Epithelial cell of prostate (primary cell): Measurements from ENCODE around the gene KLK1.
"Not testable (repeated sequence)": the region's sequence is repeated elsewhere in the genome, so short reads cannot be mapped to it uniquely, and the experiment has no call there.

Source experiments
- DNase-seq: peaks from one replicate; pipeline ENCODE4 v3.0.0-alpha.2; 2011; ENCODE audit warnings: low read depth, low spot score
- H3K27ac ChIP-seq: fragments of 450-650 bp; 2 replicates; pipeline ENCODE4 v1.5.1; 2017; ENCODE audit warnings: mild to moderate bottlenecking

KLK1 gene

DNA sequence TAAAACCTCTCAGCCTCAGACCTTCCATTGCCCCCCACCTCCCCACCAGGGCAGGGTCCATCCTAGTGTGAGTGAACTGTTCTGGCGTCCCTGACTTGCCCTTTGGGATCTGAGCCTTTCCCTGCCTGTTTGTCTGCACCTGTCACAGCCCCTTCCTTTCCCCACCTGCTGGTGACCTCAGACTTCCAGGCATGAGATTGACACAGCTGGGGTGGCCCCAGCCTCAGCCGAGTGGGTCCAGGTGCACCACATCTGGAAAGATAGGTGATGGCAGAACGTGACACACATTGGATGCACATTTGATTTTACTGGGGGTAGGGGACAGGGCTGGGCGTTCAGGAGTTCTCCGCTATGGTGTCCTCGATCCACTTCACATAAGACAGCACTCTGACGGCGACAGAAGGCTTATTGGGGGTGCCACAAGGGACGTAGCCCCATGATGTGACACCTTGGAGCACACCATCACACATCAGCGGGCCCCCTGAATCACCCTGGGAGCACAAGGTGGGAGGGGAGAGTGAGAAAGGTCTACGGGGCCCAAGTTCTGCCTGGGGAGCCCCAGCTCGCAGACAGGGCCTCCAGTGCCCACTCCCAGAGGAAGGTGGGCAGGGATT is 4.6 kb downstream of the KLK1 start:
- H3K27ac ChIP-seq: no peak overlapping the region
- no peak for DNase-seq

DNA sequence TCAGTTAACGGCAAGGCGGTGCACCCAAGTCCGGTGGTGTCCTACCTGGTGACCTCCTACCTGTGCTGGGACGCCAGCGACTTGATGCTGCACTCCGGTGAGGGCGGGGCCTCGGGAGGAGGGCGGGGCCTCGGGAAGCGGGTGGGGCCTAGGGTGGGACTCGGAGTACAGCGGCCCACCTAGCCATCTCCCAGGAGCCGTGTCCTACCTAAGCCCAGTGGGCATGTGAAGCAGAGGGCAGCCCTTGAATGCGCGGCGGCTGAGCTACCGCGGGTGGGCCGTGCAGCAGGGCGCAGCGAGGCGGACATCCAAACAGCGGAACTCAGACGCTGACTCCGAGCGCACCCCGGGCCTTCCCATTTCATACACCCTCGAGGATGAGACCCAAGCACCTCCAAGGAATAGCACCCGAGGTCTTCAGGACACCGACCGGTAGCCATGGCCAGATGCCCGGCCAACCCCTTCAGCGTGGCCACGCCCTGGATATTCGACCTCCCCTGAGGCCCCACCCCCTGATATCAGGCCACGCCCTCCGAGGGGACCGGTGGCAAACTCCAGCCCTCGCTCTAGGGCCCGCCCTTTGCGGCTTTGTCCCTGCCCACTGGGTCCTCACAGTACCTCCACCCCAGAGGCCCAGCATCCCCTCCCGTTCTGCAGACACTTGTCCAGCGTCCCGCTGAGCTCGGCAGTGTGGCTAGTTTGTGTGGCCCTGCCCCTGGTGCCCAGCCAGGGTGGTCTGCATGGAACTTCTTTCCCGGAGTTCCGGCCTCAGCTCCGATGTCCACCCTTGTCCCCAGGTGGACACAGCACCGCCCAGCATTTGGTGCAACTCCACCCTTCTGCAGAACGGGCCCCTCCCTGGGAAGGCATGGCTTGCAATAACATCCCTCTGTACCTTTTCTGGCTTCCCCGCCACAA is 5.4 kb downstream of the KLK1 start:
- no peak for DNase-seq

DNA sequence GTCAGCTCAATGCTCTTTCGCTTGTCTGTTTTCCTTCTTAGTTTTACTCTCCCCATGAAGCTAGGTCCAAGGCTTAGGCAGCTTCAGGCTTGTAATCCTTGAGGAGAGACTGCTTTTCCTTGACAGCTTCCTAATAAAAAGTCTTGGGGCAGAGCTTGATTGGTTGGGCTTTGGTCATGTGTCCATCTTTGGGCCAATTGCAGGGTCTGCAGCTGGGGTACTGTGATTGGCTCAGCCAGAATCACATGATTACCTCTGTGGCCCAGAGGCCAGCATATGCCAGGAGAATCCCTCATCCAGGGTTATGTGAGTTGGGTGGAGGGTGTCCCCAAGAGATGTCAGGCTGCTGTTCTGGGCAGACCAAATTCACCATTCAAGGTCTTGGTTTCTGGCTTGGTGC is 8.1 kb downstream of the KLK1 start:
- H3K27ac ChIP-seq: no peak overlapping the region
- no peak for DNase-seq

More for the DNA sequence above, 5.4 kb downstream of the KLK1 start:
- no peak overlapping the region for H3K27ac ChIP-seq

DNA sequence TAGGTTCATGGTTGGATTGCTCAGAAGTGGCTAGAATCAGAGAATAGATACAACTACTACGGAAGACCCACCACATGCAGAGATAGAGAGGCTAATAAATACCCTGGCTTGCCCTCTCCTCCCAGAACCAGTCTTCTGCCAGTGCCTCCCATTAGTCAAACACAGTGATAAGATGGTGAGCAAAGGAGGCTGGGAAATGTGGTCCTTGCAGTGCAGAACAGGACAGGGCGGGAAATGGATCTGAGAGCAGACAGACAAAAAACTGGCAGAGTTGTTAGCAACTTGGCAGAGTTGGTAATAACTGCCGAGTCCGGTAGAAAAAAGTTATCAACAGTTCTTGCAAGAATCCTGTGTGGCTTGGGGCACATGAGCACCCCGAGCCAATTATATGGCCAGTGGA is 8.7 kb downstream of the KLK1 start:
- DNase-seq: no peak
- no peak overlapping the region for H3K27ac ChIP-seq

DNA sequence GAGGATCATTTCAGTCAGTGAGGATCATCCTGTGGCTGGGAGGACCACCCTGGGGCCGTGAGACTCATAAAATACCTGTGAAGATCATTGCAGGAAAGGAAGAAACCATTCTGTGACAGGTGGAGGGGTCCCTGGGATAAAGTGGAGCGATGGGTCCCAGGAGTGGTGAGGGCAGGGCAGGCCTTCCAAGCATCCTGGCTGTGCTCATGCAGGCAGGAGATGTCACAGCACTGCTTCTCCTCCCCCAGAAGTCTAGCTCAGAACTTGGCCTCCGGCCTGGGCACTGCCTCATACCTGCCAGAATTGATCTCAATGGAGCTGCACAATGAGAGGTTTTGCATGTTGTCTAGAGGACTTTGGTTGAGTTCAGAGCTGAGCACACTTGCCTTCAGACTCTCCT is 11.1 kb downstream of the KLK1 start:
- no peak for DNase-seq
- H3K27ac ChIP-seq: no peak overlapping the region

DNA sequence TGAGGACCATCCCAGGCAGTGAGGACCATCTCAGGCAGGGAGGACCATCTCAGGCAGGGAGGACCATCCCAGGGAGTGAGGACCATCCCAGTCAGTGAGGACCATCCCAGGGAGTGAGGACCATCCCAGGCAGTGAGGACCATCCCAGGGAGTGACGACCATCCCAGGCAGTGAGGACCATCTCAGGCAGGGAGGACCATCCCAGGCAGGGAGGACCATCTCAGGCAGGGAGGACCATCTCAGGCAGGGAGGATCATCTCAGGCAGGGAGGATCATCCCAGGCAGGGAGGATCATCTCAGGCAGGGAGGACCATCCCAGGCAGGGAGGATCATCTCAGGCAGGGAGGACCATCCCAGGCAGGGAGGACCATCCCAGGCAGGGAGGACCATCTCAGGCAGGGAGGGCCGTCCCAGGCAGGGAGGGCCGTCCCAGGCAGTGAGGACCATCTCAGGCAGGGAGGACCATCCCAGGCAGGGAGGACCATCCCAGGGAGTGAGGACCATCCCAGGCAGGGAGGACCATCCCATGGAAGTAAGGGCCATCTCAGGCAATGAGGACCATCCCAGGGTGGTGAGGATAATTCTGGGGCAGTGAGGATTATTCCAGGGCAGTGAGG is 11.9 kb downstream of the KLK1 start:
- DNase-seq, H3K27ac ChIP-seq: not testable (repeated sequence)

DNA sequence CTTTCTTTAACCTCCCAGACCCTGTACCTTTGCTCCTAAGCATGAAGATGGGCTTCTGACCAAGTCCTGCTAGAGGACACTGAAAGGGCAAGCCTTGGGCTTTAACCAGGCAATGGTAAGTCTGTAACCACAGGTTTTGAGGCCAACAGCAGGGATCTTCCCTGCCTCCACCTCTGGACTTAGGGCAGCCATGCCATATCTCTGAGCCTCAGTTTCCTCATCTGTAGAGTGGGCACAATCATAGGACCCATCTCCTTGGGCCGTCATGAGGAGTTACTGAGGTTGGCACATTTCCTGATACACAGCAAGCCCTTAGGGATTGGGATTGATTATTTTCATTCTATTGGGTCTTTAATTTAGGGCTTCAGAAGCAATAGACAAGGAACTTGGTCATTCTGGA is 14.7 kb downstream of the KLK1 start:
- no peak overlapping the region for H3K27ac ChIP-seq
- DNase-seq: no peak

DNA sequence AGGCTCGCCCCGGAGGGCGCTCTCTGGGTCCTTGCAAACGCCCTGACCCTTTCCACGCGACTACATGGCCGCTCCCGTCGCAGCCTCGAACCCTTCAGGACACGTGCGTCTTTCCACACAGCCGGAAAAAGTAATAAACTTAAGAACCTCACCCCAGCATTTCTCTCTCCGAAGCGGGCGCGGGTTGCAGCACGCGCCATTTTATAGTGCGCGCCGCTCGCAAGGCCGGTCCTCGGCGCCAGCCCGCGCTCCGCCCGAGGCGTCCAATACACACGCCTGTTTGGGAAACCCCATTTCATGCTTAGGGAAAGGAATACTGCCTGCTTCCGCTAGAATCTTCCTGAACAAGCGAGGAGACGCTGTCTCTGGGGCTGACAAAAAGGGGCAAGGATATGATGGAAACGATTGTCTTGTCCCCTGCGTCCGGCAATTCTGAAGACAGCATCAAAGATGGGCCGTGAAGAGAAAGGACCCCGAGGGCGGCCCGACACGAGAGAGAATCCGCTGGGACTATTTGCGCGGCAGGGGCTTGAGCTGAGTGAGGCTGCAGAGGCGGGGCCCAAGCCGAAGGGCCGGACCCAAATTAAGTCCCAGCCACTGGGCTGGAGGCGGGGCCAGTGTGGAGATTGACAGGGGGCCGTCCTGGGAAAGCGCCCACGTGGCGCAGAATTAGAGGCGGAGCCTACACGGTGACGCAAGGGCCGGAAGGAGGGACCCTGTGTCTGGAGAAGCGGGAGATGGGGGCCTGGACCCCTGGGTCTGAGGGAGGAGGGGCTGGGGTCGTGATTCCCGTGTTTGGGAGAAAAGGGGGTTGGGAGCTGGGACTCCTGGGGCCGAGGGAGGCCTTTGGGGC is 18.9 kb downstream of the KLK1 start:
- peak overlapping the region; percentile 94 for H3K27ac ChIP-seq
- peak; percentile 93 for DNase-seq

DNA sequence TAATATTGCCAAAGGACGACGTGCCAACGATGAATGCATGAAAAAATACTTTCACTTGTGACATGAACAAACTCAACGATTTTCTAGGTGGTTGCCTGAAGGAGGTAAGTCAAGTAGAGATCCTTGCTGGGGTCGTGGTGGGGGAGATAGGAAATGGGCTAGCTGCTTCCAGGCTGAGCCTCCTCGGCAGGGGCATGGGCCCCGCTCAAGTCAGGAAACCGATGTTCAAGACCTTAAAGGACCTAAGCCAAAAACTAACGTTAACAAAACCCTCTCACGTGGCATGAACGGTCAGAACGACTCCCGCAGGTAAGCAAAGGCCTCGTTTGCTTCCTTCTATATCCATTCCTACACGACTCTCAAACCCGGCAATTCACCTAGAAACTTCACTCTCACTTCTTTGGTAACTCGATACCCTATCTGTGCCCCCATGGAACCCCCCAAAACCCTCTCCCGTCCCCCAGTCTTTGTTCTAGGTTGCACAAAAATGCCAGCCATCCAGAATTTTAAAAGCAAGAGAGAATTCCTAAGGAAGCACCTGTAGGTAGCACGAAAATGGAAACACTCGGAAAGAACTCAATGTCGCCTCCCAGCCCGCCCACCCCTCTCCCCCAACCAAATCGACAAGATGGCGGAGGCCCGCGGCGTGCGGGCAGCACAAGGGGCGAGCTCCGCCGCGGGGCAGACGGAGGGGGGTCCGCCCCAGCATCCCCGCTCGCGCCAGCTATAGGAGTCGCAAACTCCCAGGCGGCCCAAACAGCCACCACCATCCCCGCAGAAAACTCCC is 19.8 kb downstream of the KLK1 start:
- H3K27ac ChIP-seq: peak overlapping the region; percentile 94
- no peak for DNase-seq

DNA sequence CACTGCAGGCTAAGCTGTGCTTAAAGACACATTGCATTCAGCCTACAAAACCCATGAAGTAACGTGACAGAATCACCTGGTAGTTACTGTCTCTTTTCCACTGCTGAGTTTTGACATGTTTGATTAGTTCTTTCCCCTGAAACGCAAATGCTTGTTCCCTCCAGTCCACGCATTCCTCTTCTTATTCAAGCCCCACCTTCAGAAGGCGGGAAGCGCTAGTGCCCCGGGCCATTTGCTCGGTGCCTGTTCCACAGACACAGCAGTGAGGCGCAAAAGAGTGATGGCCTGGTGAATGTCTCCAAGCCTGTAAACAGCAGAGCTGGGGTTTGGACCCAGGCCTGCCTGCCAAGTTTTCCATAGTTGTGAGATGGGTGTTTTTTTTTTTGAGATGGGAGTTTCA is 22.5 kb downstream of the KLK1 start:
- H3K27ac ChIP-seq: no peak overlapping the region
- DNase-seq: no peak

DNA sequence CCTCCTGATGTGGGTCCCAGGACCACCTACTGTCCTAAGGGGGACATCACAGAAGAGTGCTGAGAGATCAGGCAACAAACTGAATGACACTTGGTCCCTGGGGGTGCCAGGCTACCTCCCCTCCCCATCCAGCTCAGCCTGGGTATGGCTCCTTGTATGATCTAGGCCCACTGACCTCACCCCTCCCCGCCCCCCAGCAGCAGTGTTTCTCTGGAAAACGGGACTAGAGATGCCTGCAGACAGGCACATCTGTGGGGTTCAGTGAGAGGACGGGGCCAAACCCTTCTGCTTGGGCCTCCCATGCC is 24.1 kb downstream of the KLK1 start:
- no peak overlapping the region for H3K27ac ChIP-seq
- DNase-seq: no peak

DNA sequence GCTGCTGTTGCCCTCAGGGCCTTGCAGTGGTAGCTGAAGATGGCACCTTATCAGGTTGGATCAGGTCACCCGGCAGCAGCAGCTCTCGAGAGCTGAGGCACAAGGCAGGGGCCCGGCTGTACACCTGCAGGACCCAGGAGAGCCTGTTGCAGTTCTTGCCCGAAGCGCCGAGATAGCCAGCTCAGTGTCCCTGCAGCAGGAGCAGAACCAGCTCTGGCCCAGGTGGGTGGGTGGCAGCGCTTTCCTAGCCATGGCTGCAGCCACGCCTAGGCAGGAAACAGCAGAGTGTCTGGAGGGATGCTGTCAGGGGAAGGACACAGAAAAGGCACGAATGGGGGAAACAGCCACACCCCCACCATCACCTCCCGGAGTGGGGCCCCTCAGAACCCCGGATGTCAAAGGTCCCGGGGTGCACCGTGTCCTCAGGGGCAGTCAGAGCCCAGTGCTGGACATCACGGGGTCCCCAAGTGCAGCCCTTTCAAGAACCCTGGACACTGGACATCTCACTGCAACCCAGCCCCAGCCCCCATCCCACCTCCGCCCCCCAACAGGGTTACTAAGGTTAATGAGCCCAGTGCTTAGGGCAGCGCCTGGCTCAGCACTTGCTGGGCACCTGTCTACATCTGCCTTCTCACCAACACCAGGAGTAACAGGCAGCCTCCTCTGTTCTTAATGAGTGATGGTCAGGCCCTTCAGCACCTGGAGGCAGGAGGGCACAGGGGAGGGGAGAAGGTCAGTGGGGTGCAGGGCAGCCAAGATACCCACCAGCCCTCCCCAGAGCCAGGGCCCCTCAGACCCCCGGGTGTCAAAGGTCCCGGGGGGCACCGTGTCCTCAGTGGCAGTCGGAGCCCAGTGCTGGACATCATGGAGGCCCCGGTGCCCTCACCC is 24.7 kb downstream of the KLK1 start:
- DNase-seq: no peak
- no peak overlapping the region for H3K27ac ChIP-seq

DNA sequence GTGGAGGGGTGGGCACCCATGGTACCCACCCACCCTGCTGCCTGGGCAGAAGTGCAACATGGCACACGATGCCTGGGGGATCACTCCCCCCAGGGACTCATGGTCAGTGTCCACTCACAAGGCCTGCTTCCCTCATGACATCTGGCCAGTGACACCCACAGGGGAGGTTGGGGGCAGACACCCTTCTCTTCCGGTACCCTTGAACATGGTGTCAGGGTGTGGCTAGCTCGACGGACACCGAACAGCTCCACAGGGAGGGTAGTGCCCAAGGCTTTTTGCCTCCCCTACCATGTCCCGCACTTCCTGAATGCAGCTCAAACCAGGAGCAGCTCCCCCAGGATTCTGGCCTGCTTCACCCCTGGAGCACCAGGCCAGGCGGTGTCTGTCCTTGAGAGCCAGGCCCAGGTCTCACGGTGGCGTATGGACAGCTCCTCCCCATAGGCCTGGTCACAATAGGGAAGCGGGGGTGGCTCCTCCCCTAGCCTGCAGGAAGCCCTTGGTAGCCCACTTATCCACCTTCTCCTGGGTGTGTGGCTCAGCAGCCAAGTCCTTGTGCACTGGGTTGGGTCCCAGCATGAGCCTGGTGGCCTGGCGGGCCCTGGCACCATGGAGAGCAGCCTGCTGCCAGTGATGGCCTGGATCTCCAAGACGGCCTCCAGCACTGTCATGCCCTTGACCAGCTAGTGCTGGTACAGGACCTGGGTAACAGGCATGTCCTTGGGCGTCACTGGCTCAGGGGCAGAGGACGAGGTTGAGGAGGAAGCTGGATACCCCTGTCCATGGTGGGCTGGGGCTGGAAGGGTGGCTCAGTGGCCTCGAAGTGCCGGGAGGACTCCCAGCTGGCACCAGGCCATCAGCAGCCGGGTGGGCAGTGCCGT is 25.6 kb downstream of the KLK1 start:
- no peak for DNase-seq
- no peak overlapping the region for H3K27ac ChIP-seq

DNA sequence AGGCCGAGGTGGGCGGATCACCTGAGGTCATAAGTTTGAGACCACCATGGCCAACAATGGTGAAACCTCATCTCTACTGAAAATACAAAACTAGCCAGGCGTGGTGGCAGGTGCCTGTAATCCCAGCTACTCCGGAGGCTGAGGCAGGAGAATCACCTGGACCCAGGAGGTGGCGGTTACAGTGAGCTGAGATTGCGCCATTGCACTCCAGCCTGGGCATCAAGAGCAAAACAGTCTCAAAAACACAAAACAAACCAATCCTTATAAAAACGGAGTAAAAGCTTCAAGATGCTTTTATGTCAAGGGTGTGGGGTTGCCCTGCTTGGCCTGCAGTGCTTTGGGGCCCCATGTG is 26.2 kb downstream of the KLK1 start:
- no peak for DNase-seq
- H3K27ac ChIP-seq: no peak overlapping the region

DNA sequence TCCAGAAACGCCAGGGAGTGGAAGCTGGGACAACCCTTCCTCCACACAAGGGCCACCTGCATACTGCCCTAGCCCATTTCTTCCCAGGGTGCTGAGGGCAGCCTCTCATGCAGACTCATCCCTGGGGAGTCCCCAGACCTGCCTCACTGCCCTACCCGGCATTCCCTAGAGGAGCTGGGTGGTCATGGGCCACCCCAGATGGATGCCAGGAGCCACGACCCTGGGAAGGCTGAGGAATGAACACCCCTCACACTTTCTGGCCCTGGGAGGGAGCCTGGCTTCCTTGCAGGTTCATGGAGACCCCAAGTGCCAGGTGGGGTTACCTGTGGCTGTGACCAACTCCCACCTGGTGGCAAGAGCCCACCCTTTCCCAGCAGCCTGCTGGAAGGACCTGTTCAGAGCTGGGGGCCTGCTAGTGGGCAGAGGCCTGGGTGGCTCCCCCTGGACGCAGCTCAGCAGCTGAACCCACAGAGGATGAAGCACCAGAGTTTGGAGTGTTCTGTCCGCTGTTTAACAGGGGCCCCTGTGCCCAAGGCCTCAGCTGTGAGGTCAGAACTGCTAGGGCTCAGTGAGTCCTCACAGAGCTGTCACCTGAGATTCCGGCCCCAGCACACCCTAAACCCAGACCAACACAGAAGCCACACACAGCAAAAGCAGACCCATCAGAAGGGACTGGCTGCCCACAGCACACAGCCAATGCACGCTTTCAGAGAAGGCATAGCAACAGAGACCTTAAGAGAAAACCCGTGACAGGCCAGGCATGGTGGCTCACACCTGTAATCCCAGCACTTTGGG is 26.8 kb downstream of the KLK1 start:
- no peak for DNase-seq
- no peak overlapping the region for H3K27ac ChIP-seq

DNA sequence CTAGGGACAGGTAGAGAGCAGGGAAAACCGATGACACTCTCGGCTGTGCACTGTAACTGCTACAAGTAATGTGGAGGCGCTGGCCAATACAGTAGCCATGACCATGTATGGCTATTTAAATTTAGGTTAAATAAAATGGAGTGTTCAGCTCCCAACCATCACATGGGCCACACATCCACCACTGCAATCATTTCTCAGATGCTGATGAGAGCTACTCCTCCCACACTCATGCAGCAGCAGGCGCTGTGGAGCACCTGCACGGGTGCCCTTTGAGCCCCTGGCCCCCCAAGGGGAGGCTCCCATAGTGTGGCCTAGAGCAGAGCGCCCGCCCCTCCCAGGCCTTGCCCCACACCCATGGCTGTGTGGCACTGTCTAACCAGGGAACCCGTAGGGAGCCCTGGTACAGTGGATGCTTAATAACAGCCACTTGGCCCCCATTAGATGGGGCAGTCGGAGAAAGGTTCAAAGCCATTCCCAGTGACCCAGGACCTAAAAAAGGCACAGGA is 27.4 kb downstream of the KLK1 start:
- no peak overlapping the region for H3K27ac ChIP-seq
- no peak for DNase-seq

DNA sequence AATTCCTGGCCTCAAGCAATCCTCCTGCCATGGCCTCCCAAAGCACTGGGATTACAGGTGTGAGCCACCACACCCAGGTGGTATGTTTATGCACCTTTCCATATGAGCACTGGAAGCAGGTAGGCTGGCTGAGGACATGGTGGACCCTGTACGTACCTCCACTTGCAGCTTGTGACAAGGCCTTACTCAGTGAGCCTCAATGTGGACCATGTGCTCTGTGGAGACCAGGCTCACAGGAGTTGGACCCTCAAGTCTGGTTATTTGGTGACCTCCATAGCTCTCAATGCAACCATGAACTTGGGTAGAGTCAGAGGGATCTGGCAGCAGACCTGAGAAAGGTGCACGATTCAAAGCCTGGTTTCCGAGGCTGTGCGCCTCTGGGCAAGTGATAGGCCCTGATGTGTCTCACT is 27.9 kb downstream of the KLK1 start:
- DNase-seq: no peak
- H3K27ac ChIP-seq: no peak overlapping the region
